Kasumi-1 (cell line): ENCODE results near the gene ACTR1B.
"Not testable (repeated sequence)": the region's sequence is repeated elsewhere in the genome, so short reads cannot be mapped to it uniquely, and the experiment has no call there.

Experiments used
- DNase-seq, 2 experiments: peaks; one replicate each; lab custom pipeline; 2025; lab: John Stamatoyannopoulos, UW

The ACTR1B gene

DNA sequence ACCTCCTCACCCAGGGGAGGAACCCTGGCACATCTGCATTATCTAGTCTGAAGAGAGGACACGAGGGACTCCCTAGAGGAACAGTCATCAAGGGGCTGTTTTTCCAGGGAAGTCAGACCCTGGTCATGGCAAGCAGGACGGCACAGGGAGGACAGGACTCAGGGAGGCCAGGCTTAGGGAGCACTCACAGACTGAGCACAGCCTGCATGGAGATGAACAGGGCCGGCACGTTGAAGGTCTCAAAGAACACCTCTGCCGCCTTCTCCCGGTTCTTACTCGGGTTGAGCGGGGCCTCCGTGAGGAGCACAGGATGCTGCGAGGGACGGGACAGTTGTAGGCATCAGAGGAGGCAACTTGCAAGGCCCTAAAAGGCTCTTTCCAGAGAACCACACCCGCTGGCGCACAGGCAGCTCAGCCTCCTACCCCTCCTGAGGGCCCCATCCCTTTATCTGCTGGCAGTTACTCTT, 5.1 kb downstream of the ACTR1B start:
- DNase-seq, result no peak

DNA sequence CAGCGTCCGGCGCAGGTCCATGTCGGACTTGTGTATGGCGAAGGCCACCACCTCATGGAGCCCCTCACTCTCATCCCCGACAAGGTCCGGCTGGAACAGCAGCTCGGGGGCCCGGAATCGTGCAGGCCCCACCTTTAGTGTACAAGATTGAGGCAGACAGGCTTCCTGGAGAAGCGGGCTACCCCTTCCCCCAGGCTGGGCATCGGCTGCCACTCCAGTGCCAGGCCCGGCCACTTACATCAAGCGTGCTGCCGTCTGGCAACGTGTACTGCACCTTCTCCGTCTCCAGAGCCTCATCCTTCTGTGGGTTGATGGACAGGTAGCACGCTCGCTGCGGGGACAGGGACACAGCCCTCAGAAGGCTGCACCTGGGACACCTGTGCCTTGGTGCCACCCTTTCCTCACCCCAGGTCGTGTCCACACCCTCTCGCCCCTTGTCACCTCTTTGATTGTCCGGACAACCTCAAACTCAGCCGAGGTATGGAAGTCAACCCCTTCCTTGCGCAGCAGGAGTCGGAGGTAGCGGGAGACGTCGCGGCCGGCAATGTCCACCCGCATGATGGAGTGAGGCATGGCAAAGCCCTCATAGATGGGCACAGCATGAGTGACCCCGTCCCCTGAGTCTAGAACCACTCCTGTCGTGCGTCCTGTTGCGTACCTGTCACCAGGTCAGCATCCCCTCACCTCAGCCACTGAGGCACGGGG, 5.7 kb downstream of the ACTR1B start:
- no peak for DNase-seq

DNA sequence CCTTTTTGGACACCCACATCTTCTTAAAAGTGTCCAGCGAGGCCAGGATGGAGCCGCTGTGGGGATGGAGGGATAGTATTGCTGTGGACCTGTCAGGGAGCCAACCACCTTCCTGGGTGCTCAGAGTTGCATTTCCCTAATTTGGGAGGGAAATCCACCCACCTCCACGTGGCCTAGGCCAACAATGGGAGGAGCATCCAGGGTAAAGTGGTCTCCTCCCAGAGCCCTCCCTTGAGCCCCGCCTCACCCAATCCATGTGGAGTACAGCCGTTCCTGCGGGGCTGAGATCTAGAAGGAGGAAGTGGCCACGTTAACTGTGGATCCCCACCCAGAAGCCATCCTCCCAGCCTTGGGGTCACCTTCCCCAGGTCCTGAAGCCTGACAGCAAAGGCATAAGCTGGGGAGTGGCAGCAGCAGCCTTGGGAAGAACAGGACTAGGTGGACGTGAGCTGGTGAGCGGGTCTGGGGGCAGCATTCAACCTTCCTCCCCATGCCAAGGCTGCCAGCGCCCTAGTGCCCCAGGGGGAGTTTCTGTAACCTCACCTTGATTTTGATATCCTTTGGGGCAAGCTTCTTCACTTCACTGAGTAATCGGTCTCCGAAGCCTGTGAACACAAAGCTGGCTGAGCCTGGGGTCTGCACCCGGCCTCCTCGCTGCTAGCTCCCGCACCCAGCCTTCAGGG, 6.8 kb downstream of the ACTR1B start:
- no peak for DNase-seq

DNA sequence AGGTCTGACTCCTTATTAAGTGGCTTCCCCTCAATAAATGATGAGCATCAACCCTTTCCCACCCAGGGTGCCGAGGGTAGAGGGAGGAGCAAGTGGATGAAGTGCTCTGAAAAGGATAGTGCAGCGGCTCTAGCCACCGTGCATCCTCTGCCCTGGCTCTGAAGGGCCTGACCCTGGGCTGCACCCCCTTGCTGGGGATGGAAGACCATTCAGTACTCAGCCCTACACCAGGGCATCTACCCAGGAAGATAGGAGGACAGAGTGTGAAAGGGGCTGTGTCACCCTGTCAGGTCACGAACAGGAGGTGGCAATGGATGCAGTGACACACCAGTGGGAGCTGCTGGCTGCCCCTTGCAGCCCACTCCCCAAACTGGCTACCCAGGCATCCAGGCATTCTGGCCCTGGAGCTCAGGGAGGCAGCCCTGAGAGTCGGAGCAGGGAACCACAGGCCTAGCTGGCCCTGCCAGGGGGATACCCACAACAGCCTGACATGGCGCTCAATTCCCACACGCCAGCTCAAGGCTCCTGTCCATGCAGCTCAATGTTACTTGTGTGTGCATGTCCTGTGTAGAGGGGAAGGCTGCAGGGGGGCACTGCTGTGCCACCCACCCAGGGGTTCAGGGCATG, 7.6 kb downstream of the ACTR1B start:
- no peak for DNase-seq

DNA sequence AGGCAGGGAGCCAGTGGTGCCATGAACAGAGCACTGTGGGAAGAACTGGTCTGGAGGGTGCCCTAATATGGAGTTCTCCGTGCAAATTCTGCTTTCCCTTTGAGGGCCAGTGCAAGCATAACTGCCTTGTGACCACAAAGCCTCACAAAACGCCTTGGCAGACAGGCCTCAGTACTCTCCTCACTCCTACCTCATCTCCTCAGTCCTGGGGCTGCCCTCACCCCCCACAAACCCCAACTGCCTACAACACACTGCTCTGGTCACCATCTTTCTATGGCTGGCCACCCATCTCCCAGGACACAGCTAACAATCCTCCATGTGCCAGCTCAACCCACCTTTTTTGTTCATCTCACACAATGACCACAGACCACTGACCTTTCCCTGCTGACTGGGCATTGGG, 9.1 kb downstream of the ACTR1B start:
- DNase-seq, result no peak

DNA sequence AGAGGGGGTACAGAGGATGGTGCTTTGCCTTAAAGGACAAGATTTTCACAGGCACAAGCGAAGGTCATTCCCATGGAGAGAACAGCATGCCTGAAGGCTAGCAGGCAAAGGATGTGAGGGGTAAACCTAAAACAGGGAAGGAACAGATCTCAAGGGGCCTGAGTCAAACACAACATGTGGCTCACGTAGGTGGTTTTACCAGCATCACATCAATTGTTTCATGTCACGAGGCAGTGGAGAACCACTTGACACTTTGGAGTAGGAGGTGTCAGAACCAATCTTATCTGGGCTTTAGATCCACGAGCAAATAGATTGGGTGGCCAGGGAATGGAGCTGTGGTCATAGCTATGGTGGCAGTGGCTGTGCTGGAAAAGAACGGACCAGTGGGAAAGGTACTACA, 9.5 kb downstream of the ACTR1B start:
- DNase-seq, result no peak

DNA sequence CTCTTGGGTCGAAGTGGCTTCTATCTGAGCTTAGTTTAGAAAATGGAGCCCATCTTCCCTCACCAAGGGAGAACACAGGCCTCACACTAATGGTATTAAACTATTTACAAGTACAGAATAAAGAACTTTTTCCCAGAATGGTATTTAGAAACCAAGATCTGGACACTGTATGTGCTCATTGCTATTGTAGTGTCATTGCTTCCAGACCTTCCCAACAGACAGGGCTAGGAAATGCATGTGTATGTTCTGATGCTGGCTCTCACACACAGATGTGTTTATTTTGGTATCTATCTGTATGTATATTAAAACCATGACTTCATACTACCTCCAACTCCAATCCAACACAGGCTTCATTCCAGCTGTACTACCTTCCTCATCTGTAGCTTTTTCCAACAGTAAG, 10.0 kb downstream of the ACTR1B start:
- DNase-seq, result no peak

DNA sequence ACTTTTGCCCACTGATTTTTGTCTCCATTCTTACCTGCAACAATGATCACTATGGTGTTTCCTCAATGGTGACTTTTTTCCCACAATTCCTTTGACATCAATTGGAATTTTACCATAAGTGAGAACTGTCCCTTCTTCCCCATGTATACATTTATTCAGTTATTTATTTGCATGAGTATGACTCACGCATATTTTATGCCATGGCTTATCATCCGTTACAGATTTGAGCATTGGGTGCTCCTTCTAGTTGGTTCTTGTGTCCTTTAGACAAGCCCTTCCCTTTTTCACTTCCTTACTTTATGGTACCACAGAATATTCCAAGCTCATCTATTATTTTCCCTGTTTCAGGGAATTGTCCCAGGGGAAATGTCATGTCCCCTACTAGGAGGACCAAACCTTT, 10.4 kb downstream of the ACTR1B start:
- no peak for DNase-seq

DNA sequence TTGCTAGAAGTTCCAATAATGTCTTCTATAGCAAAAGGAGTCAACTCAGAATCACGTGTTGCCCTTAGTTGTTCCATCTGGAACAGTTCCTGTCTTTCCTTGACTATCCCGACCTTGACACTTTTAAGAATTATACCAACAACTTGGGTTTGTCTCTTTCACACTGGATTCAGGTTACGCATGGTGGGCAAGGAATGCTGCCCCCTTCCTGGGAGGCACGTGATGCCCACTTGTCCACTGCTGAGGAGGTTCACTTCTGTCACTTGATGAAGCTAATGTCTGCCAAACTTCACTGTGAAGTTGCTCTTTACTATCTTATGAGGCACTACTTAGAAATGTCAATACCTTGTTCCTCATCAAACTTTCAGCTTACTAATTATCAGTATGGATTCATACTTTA, 12.7 kb downstream of the ACTR1B start:
- DNase-seq, result no peak

DNA sequence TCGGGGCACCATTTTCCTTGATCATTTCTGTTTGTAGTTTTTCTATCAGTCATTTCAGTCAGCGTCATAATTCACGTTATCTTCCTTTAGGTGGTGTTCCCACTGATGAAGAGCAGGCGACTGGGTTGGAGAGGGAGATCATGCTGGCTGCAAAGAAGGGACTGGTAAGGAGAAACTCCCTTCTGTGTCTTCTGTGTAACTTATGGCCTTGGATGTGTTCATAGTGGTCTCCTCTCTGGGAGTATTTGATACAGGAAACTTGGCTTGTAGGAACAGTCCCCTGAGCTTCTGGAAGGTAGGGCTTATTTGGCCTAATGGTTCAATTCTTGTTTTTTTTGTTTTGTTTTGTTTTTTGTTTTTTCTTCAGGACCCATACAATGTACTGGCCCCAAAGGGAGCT, 16.9 kb downstream of the ACTR1B start:
- no peak for DNase-seq

DNA sequence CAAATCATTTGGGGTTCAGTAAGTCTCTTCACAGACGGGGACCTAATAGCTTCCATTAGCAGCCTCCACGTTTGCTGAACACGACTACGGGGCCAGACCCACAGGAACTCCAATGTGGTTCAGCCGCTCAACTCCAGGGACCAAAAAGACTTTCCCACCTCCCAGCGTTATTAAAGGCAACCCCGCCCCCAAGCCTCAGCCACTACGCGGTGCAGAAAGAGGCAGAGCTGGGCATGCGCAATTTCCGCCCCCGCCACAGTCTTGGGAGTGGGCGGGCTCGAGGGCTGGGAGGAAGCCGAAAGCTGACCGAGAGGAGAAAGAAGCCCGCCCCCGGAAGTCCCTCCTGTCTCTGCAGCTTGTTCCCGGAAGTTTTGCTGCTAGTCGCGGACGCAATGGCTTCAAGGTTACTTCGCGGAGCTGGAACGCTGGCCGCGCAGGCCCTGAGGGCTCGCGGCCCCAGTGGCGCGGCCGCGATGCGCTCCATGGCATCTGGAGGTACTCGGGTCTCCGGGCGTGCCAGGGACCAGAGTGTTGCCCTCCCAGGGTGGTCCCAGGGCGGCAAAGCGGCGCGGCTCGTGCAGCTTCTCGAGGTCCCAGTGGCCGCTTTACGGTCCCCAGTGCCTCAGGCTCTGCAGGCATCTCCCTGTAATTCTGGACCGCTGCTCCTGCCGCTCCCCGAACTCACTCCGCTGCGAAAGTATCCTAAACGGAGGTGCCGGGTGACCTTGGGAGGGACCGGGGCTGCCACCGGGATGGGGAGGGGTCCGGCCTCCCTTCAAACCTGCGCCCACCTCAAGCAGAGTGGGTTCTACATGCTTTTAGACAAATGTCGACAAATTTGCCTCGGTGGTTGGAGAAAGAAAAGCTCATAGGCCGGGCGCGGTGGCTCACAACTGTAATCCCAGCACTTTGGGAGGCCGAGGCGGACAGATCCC, 17.9 kb downstream of the ACTR1B start, which contains the start of gene COX5B:
Gene COX5B, plus strand, starts transcription at position 368 of the 935 bp plus-strand sequence. Its CDS starts 25 bp downstream, at position 393.
- peak; percentile 98 to 99 for DNase-seq

DNA sequence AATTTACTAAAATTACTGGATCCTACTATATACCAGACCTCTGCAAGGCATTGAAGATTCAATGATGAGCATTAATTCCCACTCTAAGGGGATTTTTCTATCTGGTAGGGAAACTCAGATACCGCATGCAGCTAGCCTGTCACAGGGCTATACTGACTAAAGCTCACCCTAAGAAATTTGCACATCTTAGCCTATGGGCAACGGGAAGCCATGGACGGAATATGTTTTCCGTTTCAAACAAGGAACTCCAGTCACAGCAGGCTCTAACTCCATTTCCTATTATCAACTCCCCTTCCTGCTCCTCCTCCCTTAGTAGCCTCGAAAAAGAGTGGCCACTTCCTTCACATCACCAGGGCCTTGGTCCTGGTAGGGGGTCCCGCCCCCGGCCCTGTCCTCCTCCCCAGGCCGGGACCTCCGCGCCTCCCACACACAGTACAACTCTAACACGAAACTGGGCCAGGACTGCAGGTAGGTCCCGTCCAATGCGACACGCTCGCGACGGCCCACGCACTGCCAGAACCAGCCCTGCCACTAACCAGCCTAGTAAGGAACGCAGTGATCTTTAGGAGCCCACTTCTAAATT, 18.6 kb downstream of the ACTR1B start:
- DNase-seq, result peak; percentile 66 to 70

DNA sequence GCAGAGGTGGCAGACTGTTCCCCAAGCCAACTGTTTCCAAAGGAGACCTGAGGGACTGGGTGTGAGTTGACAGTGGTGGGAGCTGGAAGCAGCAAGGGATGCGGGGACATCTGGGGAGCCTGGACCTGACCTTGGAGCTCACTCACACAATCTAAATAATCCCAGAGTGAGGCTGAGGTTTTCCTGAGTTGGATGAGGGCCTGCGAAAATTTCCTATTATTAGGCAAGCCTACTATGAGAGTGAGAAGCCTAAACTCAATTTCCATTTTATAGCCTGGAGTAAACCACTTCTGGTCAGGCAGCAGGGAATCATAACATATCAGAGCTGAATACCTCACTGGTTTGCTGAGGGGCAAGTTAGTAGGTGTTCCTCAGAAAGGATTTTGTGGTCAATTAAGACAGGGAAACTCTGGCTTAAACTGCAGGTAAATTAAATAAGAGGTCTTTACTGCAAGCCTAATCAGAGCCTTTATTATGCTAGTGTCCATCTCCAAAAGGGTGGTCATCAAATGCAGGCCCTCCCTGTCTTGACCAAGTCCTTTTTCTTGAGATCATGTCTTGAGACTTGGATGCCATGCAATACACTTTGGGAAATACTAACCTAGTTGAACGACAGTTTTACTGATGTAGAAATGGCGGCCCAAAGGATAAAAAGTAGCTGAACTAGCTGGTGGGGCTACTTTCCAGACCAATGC, 19.7 kb downstream of the ACTR1B start:
- DNase-seq, result no peak

DNA sequence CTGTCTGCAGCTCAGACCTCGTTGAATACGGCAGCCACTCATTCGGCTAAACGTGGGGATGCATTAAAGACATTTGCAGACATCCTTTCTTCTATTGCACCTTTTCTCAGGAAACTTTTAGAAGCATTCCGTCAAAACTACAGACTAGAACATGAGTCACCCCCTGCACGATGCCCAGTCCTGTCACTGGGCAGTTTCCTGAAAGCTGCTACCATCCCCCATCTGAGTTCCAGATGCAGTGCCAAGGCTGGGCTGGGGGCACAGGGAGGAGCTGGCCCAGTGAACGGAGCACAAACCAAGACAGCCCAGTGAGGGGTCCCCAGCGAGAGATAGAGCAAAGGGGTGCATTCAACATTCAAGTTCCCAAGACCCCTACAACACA, 37.8 kb downstream of the ACTR1B start:
- not testable (repeated sequence) for DNase-seq

DNA sequence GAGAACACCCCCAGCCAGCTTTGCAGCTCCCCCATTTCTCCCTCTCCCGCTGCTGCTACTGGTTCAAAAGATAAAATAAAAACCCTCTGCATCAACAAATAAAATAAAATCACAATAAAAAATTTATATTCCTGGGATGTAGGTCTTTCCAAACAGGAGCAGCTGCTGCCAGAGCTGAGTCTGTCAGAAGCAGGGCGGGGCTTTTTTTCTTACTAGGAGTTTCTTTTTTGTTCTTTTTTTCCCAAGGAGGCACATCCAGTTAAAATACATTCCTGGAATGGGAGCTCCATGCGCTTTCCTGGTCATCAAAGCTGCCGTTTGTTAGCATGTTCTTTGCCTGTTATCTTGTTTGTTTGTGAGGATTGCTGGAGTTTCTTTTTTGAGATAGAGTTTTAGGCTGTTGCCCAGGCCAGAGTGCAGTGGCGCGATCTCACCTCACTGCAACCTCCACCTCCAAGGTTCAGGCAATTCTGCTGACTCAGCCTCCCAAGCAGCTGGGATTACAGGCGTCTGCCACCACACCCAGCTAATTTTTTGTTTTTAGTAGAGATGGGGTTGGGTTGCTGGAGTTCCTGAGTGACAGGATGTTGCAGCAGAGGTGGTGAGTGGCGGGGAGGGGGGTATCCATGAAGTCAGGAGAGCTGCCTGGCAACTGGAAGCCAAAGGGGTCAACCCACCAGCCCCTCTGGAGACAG, 38.3 kb downstream of the ACTR1B start:
- not testable (repeated sequence) for DNase-seq

DNA sequence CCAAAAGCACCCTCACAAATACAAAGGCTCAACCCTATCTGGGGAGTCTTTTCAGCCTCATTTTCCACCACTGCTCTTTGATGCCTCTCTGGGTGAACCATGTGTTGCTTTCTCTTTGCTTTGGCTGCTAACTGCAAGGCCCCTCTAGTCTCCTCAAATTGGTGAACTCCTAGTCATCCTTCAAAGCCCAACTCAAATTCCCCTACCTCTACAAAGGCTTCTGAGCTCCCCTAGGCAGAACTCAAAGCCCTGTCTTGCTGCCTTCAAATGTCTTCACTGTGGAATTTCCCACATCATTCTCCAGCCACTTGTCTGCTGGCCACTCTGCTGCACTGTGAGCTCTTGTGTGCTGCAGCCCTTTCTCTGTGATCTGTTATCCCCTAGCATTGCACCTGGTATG, 40.9 kb downstream of the ACTR1B start:
- not testable (repeated sequence) for DNase-seq

DNA sequence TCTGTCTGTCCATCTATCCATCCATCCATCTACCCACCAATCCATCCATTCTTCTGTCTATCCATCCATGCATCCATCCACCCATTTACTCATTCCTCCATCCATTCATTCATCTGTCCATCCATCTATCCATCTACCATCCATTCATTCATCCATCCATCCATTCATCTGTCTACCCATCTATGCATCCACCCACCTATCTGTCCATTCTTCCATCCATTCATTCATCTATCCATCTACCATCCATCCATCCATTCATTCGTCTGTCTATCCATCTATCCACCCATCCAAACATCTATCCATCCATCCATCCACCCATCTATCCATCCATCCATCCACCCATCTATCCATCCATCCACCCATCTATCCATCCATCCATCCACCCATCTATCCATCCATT, 43.4 kb downstream of the ACTR1B start:
- not testable (repeated sequence) for DNase-seq

DNA sequence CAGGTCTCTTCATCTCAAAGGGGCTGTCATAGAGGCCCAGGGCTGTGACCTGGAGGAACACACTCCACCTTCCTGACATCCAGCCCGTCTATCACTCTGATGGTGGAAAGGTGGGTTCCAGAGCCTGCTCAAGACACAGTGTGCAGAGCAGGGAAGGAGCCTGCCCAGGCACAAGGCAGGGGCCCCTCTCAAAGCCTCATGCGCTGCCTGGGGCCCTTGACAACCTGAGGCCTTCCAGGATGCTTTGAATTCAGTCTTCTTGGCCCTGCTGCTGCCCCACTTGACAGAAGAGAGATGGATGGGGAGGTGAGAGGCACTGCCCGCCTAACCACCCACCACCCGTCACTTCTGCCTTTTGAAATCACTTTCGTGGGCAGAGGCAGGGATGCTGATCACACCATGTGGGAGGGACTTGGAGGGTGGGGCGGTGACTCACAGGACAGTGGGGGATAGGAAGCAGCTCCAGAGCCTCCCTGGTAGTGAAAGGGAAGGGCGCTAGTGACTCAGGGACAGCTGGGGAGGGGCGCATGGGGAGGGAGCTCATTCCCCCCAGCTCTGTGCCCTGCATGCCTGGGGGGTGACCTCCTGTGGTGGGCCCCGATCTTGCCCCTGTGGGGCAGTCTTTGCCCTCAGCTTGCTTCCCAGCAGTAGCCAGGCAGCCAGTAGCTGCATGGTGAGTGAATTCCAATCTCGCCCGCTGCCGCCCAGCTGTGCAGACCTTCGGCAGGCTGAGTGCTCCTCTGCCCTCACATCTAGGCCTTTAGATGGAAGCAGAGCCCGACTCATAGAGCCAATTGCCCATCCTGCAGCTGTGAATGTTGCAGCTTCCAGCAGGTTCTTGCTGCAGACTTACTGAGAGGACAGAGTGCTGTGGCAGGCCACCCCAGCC, 44.7 kb downstream of the ACTR1B start:
- not testable (repeated sequence) for DNase-seq

DNA sequence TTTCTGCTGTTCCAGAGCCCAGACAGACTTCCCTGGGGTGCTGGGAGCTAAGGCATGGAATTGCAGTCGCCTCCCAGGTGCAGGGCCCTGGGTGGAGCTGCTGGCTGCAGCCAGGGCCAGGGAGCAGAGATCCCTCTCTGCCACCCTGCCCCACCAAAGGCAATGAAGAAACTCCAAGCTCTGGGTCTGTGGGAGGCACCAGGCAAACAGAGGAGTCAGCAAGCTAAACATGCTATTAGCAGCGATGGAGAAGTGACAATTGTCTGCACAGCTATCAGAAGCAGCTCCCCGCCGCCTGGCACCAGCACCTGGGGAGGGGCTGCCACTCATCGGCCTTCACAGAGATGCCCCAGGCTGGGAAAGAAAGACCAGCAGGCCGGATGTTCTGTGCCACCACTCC, 45.9 kb downstream of the ACTR1B start:
- DNase-seq, result no peak
